ENCODE results near the gene MALRD1.
"Not testable (repeated sequence)": the region's sequence is repeated elsewhere in the genome, so short reads cannot be mapped to it uniquely, and the experiment has no call there.

MALRD1 gene

GRCh38 chr10:19707376-19707775, 658.8 kb downstream of the MALRD1 start:
- no peak for DNase-seq (ENCODE audit: low read depth in 2 of 2)

- DNase-seq (ENCODE audit: low read depth in 2 of 2), result no peak
Measured at GRCh38 chr10:19708031-19708430, 659.4 kb downstream of the MALRD1 start.

- no peak for DNase-seq (ENCODE audit: low read depth in 2 of 2)
Measured at GRCh38 chr10:19710600-19710999, 662.0 kb downstream of the MALRD1 start.

GRCh38 chr10:19713159-19713558, 664.6 kb downstream of the MALRD1 start:
- no peak for DNase-seq (ENCODE audit: low read depth in 2 of 2)

GRCh38 chr10:19713800-19714525, 665.4 kb downstream of the MALRD1 start:
- no peak for DNase-seq (ENCODE audit: low read depth in 2 of 2)

- no peak for DNase-seq (ENCODE audit: low read depth in 2 of 2)
Measured at GRCh38 chr10:19719284-19719683, 670.7 kb downstream of the MALRD1 start.

GRCh38 chr10:19724287-19724686, 675.7 kb downstream of the MALRD1 start:
- no peak for DNase-seq (ENCODE audit: low read depth in 2 of 2)

- no peak for DNase-seq (ENCODE audit: low read depth in 2 of 2)
Measured at GRCh38 chr10:19728376-19728775, 679.8 kb downstream of the MALRD1 start.

GRCh38 chr10:19728964-19729363, 680.4 kb downstream of the MALRD1 start:
- no peak for DNase-seq (ENCODE audit: low read depth in 2 of 2)

- no peak for DNase-seq (ENCODE audit: low read depth in 2 of 2)
Measured at GRCh38 chr10:19730167-19730906, 681.7 kb downstream of the MALRD1 start.

GRCh38 chr10:19730907-19731217, 682.3 kb downstream of the MALRD1 start:
- no peak for DNase-seq (ENCODE audit: low read depth in 2 of 2)

GRCh38 chr10:19731560-19731959, 683.0 kb downstream of the MALRD1 start:
- DNase-seq (ENCODE audit: low read depth in 2 of 2), result no peak

GRCh38 chr10:19738440-19738839, 689.8 kb downstream of the MALRD1 start:
- no peak for DNase-seq (ENCODE audit: low read depth in 2 of 2)

- DNase-seq (ENCODE audit: low read depth in 2 of 2), result not testable (repeated sequence)
Measured at GRCh38 chr10:19739232-19739631, 690.6 kb downstream of the MALRD1 start.

GRCh38 chr10:19742144-19742543, 693.5 kb downstream of the MALRD1 start:
- DNase-seq (ENCODE audit: low read depth in 2 of 2), result not testable (repeated sequence)

- DNase-seq (ENCODE audit: low read depth in 2 of 2), result no peak
Measured at GRCh38 chr10:19745672-19746071, 697.1 kb downstream of the MALRD1 start.

- no peak for DNase-seq (ENCODE audit: low read depth in 2 of 2)
Measured at GRCh38 chr10:19749185-19749729, 700.7 kb downstream of the MALRD1 start.

GRCh38 chr10:19750972-19751371, 702.4 kb downstream of the MALRD1 start:
- no peak for DNase-seq (ENCODE audit: low read depth in 2 of 2)

- no peak for DNase-seq (ENCODE audit: low read depth in 2 of 2)
Measured at GRCh38 chr10:19756919-19757318, 708.3 kb downstream of the MALRD1 start.

GRCh38 chr10:19762026-19762425, 713.4 kb downstream of the MALRD1 start:
- no peak for DNase-seq (ENCODE audit: low read depth in 2 of 2)

- no peak for DNase-seq (ENCODE audit: low read depth in 2 of 2)
Measured at GRCh38 chr10:19764111-19764510, 715.5 kb downstream of the MALRD1 start.

GRCh38 chr10:19767876-19768275, 719.3 kb downstream of the MALRD1 start:
- no peak for DNase-seq (ENCODE audit: low read depth in 2 of 2)

- DNase-seq (ENCODE audit: low read depth in 2 of 2), result not testable (repeated sequence)
Measured at GRCh38 chr10:19769826-19770225, 721.2 kb downstream of the MALRD1 start.

All from activated CD8-positive, alpha-beta memory T cell treated with anti-CD3 and anti-CD28 coated beads for 4 hours (primary cell).